ENCODE results near the gene YAP1. TPM values are rescaled to one million over a fixed set of nuclear protein-coding genes. Genes with fewer than 3 reads are reported as not detected.

Gene YAP1
- total and polyA plus RNA-seq, 4 donors: 3.7 to 65.6 (median 18.3) TPM

DNA sequence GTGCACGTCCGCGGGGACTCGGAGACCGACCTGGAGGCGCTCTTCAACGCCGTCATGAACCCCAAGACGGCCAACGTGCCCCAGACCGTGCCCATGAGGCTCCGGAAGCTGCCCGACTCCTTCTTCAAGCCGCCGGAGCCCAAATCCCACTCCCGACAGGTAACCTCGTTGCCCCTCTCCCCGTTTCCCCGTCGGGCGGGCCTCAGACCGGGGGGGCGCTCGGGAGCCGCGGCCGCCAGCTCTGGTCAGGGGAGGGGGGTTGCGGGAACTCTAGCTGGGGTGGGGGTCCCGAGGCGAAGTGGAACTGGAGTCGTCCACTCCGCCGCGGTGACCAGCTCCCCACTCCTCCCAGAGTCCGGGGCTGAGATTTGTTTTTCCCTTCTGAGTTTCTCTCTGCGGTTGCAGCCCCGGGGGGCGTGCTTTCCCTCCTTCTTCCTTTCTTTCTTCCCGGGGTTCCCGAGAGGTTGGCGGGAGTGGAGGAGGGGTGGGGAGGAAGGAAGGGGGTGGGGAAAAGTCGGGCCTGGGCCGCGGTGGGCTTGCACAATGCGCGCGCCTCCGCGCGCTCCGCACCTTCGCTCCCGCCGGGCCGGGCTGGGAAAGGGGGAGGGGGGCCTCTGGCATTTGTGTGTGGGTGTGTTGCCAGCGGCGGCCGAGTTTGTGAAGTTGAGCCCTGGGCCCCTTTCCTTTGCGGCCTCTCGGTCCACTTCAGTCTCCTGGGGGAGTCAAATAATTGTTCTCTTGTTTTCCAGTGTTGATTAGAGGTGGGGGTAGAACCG is 952 bp downstream of the YAP1 start:
- H3K36me3 ChIP-seq (ENCODE audit: control insufficient read depth in 4 of 4, insufficient read depth in 3 of 4, low read depth in 1 of 4, low read length in 3 of 4): no peaks in the 10 kb centered on the region
- H3K27ac ChIP-seq (ENCODE audit: low read depth in 1 of 2, low read length in 2 of 2): peak overlapping the region; percentile 85 to 98
- peak overlapping the region; percentile 82 to 100 (median 87) for H3K4me3 ChIP-seq (ENCODE audit: low read depth in 1 of 3, low read length in 3 of 3)
- H3K27me3 ChIP-seq (ENCODE audit: control insufficient read depth in 4 of 4, insufficient read depth in 4 of 4, low read length in 3 of 4): no peaks in the 10 kb centered on the region
- H3K9ac ChIP-seq (ENCODE audit: low read depth in 1 of 2, low read length in 2 of 2): peak overlapping the region; percentile 81 to 88
- H3K4me1 ChIP-seq (ENCODE audit: control insufficient read depth in 4 of 4, insufficient read depth in 4 of 4, low read length in 3 of 4): peaks cover 0 to 15% (median 8%) of the 10 kb centered on the region in 4 donors
- no peak for TF ChIP-seq RXRA (IDR thresholded peaks at IDR 0.05)
- TF ChIP-seq EGR1 (IDR thresholded peaks at IDR 0.05; ENCODE audit: low read depth in 2 of 2): peak in 1 of 2 donors; percentile 56
- 1% methylated on average over 61 of the region's 61 CpGs for WGBS
- no peaks in the 10 kb centered on the region for H3K9me3 ChIP-seq (ENCODE audit: control insufficient read depth in 4 of 4, low read length in 3 of 4)
- peak; percentile 70 for DNase-seq (ENCODE audit: low spot score)

DNA sequence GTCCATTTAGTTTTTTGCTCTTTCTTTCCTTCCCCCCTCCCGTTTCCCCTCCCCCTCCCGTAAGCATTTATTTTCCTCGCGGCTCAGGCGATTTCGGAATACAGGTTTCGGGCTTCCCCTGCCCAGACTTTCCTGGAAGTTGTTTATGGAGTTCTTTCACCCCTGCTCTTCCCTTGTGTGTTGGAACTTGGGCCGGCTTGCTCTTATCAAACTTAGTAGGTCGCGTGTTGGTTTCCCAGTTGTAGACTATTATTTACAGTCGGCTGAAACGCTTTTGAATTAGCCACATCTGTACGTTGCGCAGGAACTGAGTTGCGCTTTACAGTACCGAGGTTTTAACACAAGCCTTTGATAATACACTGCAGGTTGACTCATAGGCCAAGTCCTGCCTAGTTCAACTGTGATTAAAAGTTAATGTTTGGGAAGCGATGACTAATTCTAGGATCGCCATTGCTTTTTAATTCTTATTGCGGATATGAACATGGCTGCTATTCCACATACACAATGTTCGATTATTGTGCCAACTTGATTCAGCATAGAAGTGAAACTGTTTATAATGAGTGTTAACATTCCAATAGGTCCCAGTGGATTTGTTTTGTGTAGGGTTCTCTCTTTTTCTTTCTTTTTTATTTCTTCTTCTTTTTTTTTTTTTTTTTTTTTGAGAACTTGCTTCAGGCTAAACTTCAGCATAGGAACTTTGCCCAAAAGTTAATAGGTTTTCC is 1.7 kb downstream of the YAP1 start:
- peak overlapping the region; percentile 85 to 98 for H3K27ac ChIP-seq (ENCODE audit: low read depth in 1 of 2, low read length in 2 of 2)
- no peaks in the 10 kb centered on the region for H3K9me3 ChIP-seq (ENCODE audit: control insufficient read depth in 4 of 4, low read length in 3 of 4)
- no peaks in the 10 kb centered on the region for H3K27me3 ChIP-seq (ENCODE audit: control insufficient read depth in 4 of 4, insufficient read depth in 4 of 4, low read length in 3 of 4)
- no peak for DNase-seq (ENCODE audit: low spot score)
- TF ChIP-seq, protein P1, sequence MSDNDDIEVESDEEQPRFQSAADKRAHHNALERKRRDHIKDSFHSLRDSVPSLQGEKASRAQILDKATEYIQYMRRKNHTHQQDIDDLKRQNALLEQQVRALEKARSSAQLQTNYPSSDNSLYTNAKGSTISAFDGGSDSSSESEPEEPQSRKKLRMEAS (IDR thresholded peaks at IDR 0.05): peak; percentile 75
- TF ChIP-seq FOXA2 (IDR thresholded peaks at IDR 0.05) (no peak), NR2F2 (IDR thresholded peaks at IDR 0.05) (peak; percentile 19), EGR1 (IDR thresholded peaks at IDR 0.05; ENCODE audit: low read depth in 2 of 2) (peak; percentile 4 to 64), JUND (IDR thresholded peaks at IDR 0.05) (peak; percentile 51 to 72), RXRA (IDR thresholded peaks at IDR 0.05) (peak; percentile 66 to 67), HNF4A (conservative IDR thresholded peaks at IDR 0.05) (peak; percentile 29 to 41), HNF4G (IDR thresholded peaks at IDR 0.05) (no peak), FOXA1 (IDR thresholded peaks at IDR 0.05) (no peak), RAD21 (IDR thresholded peaks at IDR 0.05) (no peak), YY1 (IDR thresholded peaks at IDR 0.05) (peak; percentile 85), SP1 (IDR thresholded peaks at IDR 0.05) (peak; percentile 66), GABPA (IDR thresholded peaks at IDR 0.05 in 1 of 2, conservative IDR thresholded peaks at IDR 0.05 in 1 of 2) (no peak), TAF1 (conservative IDR thresholded peaks at IDR 0.05) (peak; percentile 35)
- TF ChIP-seq, protein P2, sequence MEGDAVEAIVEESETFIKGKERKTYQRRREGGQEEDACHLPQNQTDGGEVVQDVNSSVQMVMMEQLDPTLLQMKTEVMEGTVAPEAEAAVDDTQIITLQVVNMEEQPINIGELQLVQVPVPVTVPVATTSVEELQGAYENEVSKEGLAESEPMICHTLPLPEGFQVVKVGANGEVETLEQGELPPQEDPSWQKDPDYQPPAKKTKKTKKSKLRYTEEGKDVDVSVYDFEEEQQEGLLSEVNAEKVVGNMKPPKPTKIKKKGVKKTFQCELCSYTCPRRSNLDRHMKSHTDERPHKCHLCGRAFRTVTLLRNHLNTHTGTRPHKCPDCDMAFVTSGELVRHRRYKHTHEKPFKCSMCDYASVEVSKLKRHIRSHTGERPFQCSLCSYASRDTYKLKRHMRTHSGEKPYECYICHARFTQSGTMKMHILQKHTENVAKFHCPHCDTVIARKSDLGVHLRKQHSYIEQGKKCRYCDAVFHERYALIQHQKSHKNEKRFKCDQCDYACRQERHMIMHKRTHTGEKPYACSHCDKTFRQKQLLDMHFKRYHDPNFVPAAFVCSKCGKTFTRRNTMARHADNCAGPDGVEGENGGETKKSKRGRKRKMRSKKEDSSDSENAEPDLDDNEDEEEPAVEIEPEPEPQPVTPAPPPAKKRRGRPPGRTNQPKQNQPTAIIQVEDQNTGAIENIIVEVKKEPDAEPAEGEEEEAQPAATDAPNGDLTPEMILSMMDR (IDR thresholded peaks at IDR 0.05; ENCODE audit: low read depth, low read length, missing input control): no peak
- TF ChIP-seq, protein P3, sequence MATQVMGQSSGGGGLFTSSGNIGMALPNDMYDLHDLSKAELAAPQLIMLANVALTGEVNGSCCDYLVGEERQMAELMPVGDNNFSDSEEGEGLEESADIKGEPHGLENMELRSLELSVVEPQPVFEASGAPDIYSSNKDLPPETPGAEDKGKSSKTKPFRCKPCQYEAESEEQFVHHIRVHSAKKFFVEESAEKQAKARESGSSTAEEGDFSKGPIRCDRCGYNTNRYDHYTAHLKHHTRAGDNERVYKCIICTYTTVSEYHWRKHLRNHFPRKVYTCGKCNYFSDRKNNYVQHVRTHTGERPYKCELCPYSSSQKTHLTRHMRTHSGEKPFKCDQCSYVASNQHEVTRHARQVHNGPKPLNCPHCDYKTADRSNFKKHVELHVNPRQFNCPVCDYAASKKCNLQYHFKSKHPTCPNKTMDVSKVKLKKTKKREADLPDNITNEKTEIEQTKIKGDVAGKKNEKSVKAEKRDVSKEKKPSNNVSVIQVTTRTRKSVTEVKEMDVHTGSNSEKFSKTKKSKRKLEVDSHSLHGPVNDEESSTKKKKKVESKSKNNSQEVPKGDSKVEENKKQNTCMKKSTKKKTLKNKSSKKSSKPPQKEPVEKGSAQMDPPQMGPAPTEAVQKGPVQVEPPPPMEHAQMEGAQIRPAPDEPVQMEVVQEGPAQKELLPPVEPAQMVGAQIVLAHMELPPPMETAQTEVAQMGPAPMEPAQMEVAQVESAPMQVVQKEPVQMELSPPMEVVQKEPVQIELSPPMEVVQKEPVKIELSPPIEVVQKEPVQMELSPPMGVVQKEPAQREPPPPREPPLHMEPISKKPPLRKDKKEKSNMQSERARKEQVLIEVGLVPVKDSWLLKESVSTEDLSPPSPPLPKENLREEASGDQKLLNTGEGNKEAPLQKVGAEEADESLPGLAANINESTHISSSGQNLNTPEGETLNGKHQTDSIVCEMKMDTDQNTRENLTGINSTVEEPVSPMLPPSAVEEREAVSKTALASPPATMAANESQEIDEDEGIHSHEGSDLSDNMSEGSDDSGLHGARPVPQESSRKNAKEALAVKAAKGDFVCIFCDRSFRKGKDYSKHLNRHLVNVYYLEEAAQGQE (IDR thresholded peaks at IDR 0.05): no peak
- TF ChIP-seq, protein P4, sequence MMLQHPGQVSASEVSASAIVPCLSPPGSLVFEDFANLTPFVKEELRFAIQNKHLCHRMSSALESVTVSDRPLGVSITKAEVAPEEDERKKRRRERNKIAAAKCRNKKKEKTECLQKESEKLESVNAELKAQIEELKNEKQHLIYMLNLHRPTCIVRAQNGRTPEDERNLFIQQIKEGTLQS (IDR thresholded peaks at IDR 0.05): peak; percentile 42
- TF ChIP-seq, protein P5, sequence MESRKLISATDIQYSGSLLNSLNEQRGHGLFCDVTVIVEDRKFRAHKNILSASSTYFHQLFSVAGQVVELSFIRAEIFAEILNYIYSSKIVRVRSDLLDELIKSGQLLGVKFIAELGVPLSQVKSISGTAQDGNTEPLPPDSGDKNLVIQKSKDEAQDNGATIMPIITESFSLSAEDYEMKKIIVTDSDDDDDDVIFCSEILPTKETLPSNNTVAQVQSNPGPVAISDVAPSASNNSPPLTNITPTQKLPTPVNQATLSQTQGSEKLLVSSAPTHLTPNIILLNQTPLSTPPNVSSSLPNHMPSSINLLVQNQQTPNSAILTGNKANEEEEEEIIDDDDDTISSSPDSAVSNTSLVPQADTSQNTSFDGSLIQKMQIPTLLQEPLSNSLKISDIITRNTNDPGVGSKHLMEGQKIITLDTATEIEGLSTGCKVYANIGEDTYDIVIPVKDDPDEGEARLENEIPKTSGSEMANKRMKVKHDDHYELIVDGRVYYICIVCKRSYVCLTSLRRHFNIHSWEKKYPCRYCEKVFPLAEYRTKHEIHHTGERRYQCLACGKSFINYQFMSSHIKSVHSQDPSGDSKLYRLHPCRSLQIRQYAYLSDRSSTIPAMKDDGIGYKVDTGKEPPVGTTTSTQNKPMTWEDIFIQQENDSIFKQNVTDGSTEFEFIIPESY (IDR thresholded peaks at IDR 0.05): no peak
- H3K4me1 ChIP-seq (ENCODE audit: control insufficient read depth in 4 of 4, insufficient read depth in 4 of 4, low read length in 3 of 4): peaks cover 0 to 19% (median 9%) of the 10 kb centered on the region in 4 donors
- no peaks in the 10 kb centered on the region for H3K36me3 ChIP-seq (ENCODE audit: control insufficient read depth in 4 of 4, insufficient read depth in 3 of 4, low read depth in 1 of 4, low read length in 3 of 4)
- WGBS: 1% methylated on average over 20 of the region's 20 CpGs
- H3K4me3 ChIP-seq (ENCODE audit: low read depth in 1 of 3, low read length in 3 of 3): peak overlapping the region; percentile 82 to 100 (median 87)
- H3K9ac ChIP-seq (ENCODE audit: low read depth in 1 of 2, low read length in 2 of 2): peak overlapping the region; percentile 35 to 81

Data from liver (tissue), 9 donors.